Muscle of back (tissue), 11 donors: ENCODE results near the gene SCAMP4. TPM values are rescaled to one million over a fixed set of nuclear protein-coding genes. Genes with fewer than 3 reads are reported as not detected.

Experiments used
- DNase-seq, 3 donors: peaks; one replicate each; pipeline versions ENCODE4 v3.0.0 to v3.0.0-alpha.2; 2013
- polyA plus RNA-seq, 10 donors: library from polyadenylated mRNA; unstranded; fragments of 120-200 nt; gene quantifications; one replicate each; pipeline ENCODE4 v1.2.1, GENCODE V29; 2013; ENCODE audit not compliant: insufficient read length in 10 of 10

SCAMP4 gene
- polyA plus RNA-seq, 10 donors, result 21.0 to 34.3 (median 27.3) TPM

- DNase-seq, result no peak
These were observed 31.9 kb downstream of the SCAMP4 start for GRCh38 chr19:1936916-1937610.

GRCh38 chr19:1938071-1938470 is 32.9 kb downstream of the SCAMP4 start:
- no peak for DNase-seq

DNA sequence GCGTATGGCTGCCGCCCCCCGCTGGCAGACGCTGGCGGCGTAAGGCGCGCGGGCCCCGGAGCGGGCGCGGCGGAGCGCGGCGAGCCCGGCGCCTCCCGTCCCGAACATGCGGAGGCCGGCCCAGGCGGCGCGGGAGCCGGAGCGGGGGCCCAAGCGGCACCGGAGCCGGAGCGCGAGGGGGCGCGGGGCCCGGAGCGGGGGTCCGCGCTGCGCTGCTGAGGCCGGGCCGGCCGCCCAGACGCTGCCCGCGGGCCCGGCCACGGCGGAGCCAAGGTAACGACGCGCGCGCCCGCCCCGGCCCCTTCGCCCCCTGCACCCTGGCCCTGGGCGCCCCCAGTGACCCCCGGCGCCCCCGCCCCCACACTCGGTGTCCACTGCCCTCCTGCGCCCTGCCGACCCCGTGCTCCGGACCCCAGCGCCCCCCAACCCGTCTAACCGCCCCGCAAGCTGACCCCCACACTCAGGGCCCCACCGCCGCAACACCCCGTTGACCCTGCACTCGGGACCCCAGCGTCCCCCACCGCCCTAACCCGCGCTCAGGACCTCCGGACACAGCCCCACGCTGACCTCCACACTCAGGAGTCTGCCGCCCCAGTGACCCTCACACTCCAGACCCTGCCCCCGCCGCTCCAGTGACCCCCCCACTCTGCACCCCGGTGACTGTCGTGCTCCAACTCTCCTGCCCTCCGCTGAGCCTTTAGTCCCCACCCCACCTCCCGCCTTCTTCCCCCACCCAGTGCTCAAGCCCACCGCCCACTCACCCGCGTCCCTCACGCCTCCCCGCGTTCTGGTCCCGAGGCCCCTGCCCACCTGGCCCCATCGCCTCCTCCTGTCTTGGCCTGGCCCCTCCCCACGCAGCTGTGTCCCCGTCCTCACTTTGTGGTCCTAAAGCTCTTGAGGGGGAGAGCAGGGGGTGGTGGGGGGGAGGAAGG is 36.2 kb downstream of the SCAMP4 start, which contains the start of gene CSNK1G2:
CSNK1G2 (plus strand) TSS at position 27 of the 932 bp plus-strand sequence. CDS start 28,601 bp downstream, outside the sequence.
- no peak for DNase-seq

GRCh38 chr19:1942078-1942933 is 37.1 kb downstream of the SCAMP4 start:
- DNase-seq, result peak; percentile 43 to 83 (median 73)

DNA sequence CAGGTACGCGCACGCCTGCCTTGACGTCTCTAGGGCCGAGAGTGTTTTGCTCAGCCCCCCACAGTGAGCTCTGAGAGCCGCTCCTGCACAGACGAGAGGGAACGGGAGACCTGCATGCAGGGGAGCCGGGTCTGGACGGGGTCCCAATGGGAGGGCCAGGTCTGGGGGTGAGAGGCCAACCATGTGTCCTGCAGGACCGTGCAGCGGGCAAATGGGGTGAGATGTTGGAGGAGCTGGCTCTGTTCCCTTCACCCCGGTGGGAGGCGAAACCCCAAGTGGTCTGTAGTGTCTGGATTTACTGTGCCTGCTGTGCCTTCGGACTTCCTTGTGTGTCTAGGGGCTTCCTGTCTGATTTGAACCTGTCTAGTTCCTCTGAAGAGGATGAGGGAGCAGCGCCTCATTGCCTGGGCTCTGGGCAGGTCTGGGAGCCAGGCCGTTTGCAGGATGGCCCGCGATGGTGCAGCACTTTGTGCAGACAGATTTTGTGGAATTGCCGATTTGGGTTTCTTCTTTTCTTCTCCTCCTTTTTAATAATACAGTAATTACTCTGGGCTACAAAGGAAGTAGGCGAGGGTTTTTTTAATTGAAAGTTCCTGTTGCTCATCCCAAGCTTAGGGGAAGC is 37.8 kb downstream of the SCAMP4 start:
- DNase-seq, result peak in 2 of 3 donors; percentile 12 to 30

- no peak for DNase-seq
These were observed 38.5 kb downstream of the SCAMP4 start for GRCh38 chr19:1943661-1944087.

DNA sequence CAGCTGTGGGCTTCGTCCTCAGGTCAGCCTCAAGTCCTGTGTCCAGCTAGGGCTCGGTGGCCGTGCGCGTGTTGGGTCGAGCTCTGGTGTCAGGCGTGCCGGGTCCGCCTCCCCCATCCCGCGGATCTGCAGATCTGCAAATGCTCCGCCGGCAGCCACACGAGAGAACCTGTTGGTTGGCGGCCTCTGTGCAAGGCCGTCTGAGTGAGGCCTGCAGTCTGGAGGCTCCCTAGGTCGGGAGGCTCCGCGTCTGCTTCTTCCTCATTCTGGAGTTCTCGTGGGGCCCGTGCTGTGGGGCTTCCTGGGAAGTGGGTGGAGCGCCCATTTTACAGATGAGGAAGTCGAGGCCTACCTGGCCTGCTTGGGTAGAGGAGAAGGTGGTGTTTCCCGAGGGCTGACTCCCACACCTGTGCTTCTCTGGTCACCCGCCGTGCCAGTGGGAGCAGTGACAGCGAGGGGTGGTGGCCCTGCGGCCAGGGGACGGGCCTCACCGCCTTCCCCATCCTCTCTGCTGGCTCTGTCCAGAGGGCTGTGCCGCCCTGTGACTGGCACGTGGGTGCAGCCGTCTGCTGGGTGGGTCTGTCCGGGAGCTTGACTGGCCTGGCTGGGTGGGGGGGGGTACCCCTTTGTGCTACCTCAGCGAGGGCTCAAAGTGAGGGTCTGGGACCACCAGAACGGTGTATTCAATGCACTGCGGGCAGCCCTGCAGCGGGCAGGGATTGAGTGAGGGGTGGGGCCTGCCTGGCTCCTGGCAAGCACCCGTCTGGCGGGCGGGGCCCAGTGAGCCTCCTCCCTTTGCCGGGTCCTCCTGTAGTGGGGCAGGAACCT is 39.1 kb downstream of the SCAMP4 start:
- no peak for DNase-seq

- DNase-seq, result no peak
These were observed 39.8 kb downstream of the SCAMP4 start for GRCh38 chr19:1944916-1945561.

DNA sequence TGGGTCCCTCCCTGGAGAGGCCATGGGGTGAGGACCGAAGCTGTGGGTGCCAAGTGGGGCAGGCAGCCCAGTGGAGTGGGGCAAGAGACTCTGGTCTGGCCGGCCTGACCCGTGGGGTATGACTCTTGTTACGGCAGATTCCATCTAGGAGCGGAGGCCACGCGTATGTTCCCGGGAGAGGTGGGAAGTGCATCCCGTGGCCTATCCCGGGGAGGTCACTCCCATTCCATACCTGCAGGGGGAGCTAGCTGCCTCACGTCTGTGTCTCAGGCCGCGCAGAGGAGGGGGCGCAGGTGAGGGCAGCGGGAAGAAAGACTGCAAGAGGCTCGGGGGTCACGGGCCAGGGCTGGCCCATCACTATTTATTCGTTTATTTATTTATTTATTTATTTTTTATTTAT is 40.7 kb downstream of the SCAMP4 start:
- DNase-seq, result peak in 2 of 3 donors; percentile 16 to 37

DNA sequence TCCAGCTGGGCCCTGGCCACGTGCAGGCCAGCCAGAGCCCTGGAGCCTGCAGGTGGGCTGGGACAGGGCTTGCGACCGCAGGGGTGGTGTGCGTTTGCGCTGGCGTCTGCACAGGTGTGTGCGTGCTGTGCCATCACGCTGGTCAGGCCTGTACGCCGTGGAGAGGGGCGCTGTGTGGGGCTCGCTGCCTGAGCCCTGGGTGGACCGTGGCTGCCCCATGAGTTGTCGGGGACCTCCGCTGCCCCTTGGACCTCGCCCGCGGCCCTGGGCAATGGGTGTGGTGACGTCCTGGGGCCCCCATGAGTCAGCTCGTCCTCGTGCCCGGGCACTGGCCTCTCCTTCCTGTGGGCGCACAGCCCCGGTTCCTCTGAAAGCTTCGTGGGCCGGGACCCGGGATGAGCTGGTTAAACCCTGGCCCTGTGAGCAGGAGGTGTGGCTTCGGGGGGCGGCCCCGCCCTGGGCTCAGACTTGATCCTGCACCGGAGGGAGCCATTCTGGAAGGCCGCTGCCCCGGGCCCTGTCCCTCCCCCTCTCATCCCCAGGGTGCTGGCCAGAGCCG is 42.5 kb downstream of the SCAMP4 start:
- DNase-seq, result no peak

GRCh38 chr19:1949304-1950101 is 44.3 kb downstream of the SCAMP4 start:
- no peak for DNase-seq

GRCh38 chr19:1950640-1951039 is 45.4 kb downstream of the SCAMP4 start:
- DNase-seq, result no peak

DNA sequence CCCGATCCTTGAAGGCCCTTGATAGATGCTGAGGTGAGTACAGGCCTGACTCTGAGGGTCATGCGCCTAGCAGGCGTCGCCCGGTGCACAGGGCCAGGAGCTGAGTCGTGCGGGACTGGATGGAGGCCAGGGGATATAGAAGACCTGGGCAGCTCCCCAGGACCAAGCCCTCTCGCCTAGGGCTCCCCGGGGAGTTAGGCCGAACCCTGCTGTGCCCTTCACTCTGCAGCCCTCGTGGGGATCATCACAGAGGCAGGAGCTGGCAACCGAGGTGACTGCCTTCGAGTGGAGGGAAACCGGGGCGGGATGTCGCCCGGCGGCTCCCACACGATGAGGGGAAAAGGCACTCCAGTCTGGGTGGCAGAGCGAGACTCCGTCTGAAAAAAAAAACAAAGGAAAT is 47.4 kb downstream of the SCAMP4 start:
- no peak for DNase-seq

DNA sequence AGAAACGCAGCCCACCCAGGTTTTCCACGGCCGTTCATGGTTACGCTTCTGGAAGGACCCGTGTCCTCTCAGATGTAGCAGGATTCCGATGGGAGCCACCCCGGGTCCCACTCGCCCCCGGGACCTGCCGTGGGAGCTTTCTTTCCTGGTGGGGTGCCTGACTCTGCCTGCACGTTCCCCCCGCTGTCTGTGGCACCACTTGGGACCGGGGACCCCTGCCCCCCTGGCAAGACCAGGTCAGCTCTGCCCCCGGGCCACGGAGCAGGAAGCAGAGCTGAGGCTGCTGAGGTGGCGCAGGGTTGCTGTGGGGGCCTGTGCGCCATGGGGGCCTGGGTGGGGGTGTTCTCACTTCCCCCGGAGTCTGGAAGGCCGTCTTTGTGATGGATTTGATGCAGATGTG is 47.8 kb downstream of the SCAMP4 start:
- DNase-seq, result no peak

DNA sequence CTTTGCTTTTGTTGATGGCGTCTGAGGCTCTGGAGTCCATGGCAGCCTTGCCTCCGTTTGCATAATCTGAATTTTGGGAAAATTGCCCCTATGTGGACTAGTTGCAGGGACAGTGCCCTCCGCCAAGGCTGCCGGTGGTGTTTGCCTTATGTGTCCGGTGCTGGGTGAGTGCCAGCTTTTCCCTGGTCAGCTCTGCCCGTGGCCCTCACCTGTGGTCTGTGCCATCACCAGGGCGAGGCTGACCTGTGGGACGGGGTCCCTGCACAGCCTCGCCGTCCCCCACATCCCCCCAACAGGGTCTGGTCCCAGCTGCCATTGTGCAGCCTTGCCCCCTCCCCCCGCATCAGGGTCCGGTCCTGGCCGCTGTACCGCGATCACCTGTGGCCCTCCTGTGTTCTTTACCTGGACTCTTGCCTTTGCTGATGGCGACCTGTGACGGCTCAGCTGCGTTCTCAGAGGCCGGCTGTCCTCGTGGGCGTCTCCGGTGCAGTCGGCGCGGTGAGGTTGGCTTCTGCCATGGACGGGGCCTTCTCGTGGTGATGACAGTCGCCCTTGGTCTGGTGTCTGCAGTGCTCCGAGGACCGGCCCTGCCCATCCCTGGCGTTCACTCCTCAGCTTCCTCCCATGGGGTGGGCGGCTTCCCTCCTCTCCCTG is 48.4 kb downstream of the SCAMP4 start:
- no peak for DNase-seq

DNA sequence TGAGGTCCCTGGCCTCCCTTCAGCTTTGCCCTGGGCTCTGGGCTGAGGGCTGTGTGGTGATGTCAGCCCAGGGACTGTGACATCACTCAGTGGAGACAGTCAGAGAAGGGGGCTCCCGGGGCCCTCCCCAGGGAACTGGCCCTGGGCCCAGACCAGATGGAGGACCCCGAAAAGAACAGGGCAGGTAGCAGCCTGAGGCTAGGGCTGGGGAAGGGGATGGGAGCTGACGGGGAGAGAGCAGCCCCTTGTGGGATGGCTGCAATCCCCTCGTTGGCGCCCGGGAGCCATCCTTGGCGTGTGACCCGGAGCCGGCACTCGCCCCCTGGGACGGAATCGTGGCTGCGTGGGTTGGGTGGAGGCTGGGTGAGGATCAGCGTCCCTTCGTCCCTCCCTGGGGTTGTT is 49.3 kb downstream of the SCAMP4 start:
- DNase-seq, result no peak

DNA sequence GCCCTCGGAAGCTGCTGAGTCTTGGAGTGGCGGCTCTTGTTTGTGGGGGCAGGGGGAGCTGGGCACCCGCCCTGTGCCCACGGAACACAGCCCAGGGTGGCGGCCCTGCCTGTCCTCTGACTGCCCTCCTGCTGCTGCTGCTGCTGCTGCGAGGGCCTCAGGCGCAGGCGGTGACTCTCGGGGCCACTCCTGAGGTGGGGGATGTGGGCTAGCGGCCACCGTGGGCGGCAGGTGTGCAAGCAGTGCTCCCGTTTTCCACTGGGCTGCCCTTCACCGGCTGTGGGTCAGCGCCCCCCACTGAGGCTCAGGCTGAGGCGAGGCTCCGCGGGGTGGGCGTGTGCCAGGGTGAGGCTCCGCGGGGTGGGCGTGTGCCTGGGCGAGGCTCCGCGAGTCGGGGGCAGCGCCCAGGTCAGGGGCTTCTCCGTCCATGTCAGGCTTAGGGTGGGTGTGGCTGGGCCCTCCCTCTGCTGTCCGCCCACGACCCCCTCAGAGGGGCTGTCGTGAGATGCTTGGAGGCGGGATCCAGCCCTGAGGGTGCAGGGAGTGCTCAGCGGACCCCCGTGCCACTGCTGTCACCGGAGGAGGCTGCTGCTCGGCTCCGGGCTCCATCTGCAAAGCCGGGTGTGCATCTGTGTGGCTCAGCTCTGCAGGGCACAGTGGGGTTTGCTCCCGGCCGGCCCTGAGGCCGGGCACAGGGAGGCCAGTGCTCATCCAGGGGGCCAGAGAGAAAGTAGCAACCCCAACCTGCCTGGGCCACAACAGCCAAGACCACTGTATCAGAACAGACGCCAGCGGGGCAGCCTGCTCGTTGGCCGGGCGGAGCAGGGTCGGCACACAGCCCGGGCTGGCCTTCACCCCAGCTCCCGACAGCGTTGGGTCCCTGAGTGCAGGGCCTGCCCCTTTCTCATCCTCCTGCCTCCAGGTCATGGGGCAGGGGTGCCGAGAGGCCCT is 50.2 kb downstream of the SCAMP4 start:
- no peak for DNase-seq
